HepG2 (cell line): ENCODE measurements around the gene ADGRB2. TPM values are rescaled to one million over a fixed set of nuclear protein-coding genes. Genes with fewer than 3 reads are reported as not detected.

Experiments
- ATAC-seq: fragments of 200-7000 bp; cut with Tn5 transposase; 3 replicates; pipeline ENCODE4 v1.9.1; 2020; ENCODE audit warnings: mild to moderate bottlenecking, moderate library complexity
- BruUV-seq: library from RNA; stranded (reverse); fragments of 400-500 nt; replicated peaks from 2 replicates; lab custom pipeline; 2021; lab: Mats Ljungman, UMichigan
- CTCF ChIA-PET: fragments of 300-600 bp; formaldehyde crosslinking; extraction: SDS; loops from one replicate; lab custom pipeline; 2021; ENCODE audit warnings: low total read pairs, inconsistent platforms, low intra/inter-chr PET ratio; lab: Yijun Ruan, JAX
- POLR2A ChIA-PET: fragments of 350-600 bp; sonication (Branson Sonifier 250); formaldehyde crosslinking; loops from one replicate; lab custom pipeline; 2020; ENCODE audit warnings: antibody characterized with exemption, inconsistent platforms; lab: Yijun Ruan, JAX
- DNase-seq: peaks from one replicate; pipeline ENCODE4 v3.0.0-alpha.2; 2015; ENCODE audit warnings: low spot score
- FAIRE-seq: peaks from 3 replicates; lab custom pipeline; 2011; peaks lifted over from hg19 to GRCh38; lab: Jason Lieb, UNC
- H2AFZ ChIP-seq: one replicate; pipeline ENCODE4 v1.6.1; 2011; ENCODE audit warnings: low read length, inconsistent platforms
- H3K27ac ChIP-seq: fragments of 300-600 bp; 3 replicates; pipeline ENCODE4 v1.8.0; 2011; ENCODE audit warnings: mixed run types, mild to moderate bottlenecking, mixed read lengths, low read length, inconsistent platforms; ENCODE audit not compliant: insufficient read depth; ENCODE audit errors: extremely low read length
- H3K27me3 ChIP-seq, 2 experiments: fragments of 200-600 bp in 1 of 2; 2 replicates in 1 of 2; 3 replicates in 1 of 2; pipeline versions ENCODE4 v1.6.0 to v1.8.0; 2011; ENCODE audit warnings: low read length in 2 of 2, mild to moderate bottlenecking in 2 of 2, moderate library complexity in 2 of 2, inconsistent platforms in 1 of 2; ENCODE audit not compliant: insufficient read depth in 2 of 2, control insufficient read depth in 1 of 2
- H3K36me3 ChIP-seq, 2 experiments: fragments of 200-600 bp in 1 of 2; replicated peaks in 1 of 2; 2 replicates in 1 of 2; 3 replicates in 1 of 2; pipeline versions ENCODE4 v1.5.1 to v1.8.0; 2011; ENCODE audit warnings: low read length in 2 of 2, inconsistent platforms in 1 of 2; ENCODE audit not compliant: insufficient read depth in 2 of 2, control insufficient read depth in 1 of 2
- H3K4me1 ChIP-seq: 2 replicates; pipeline ENCODE4 v1.5.1; 2012; ENCODE audit warnings: low read length, inconsistent platforms; ENCODE audit not compliant: insufficient read depth
- H3K4me2 ChIP-seq: 2 replicates; pipeline ENCODE4 v1.6.0; 2011; ENCODE audit warnings: low read depth, low read length, inconsistent platforms
- H3K4me3 ChIP-seq, 3 experiments: fragments of 200-600 bp in 1 of 3; sonication (generic), shearing (Covaris generic) in 1 of 3; replicated peaks in 1 of 3; 2 replicates each; pipeline ENCODE4 v1.5.1; 2011 to 2016; ENCODE audit warnings: low read length in 3 of 3, inconsistent platforms in 2 of 3, low read depth in 2 of 3, mild to moderate bottlenecking in 2 of 3, control low read depth in 1 of 3, mixed read lengths in 1 of 3; ENCODE audit not compliant: insufficient read depth in 1 of 3
- H3K79me2 ChIP-seq: one replicate; pipeline ENCODE4 v1.6.1; 2011; ENCODE audit warnings: low read length, inconsistent platforms; ENCODE audit not compliant: insufficient read depth
- H3K9ac ChIP-seq: 2 replicates; pipeline ENCODE4 v1.6.0; 2011; ENCODE audit warnings: mild to moderate bottlenecking, low read depth, low read length, inconsistent platforms; ENCODE audit not compliant: insufficient read depth
- H3K9me3 ChIP-seq: 2 replicates; pipeline ENCODE4 v1.5.1; 2012; ENCODE audit warnings: mild to moderate bottlenecking, low read length
- H4K20me1 ChIP-seq: 2 replicates; pipeline ENCODE4 v1.6.0; 2011; ENCODE audit warnings: inconsistent platforms, mild to moderate bottlenecking, low read length, moderate library complexity; ENCODE audit not compliant: insufficient read depth
- FOXA3 ChIP-seq: IDR thresholded peaks from 2 replicates; pipeline ENCODE4 v1.6.1; 2016; ENCODE audit warnings: missing genetic modification reagents, missing compliant biosample characterization
- KAT8 ChIP-seq: IDR thresholded peaks from 2 replicates; pipeline ENCODE4 v1.6.1; 2016; ENCODE audit warnings: missing genetic modification reagents, missing compliant biosample characterization
- KDM2A ChIP-seq: sonication (generic); formaldehyde crosslinking; IDR thresholded peaks from 2 replicates; pipeline ENCODE4 v1.4.0; 2020; ENCODE audit warnings: low read depth, missing genetic modification reagents, borderline replicate concordance
- PRDM4 ChIP-seq: sonication (generic); formaldehyde crosslinking; IDR thresholded peaks from 2 replicates; pipeline ENCODE4 v1.9.0; 2021; ENCODE audit warnings: missing genetic modification reagents, borderline replicate concordance
- RBM39 ChIP-seq: fragments of 200-400 bp; formaldehyde crosslinking; IDR thresholded peaks from one replicate; pipeline ENCODE4 v1.6.1; 2018; ENCODE audit warnings: antibody characterized with exemption, mild to moderate bottlenecking, low read depth, low read length; ENCODE audit not compliant: poor library complexity, severe bottlenecking
- SNAI1 ChIP-seq: sonication (generic); formaldehyde crosslinking; IDR thresholded peaks from 2 replicates; pipeline ENCODE4 v1.5.0; 2020; ENCODE audit warnings: mild to moderate bottlenecking, missing genetic modification reagents, borderline replicate concordance
- SP2 ChIP-seq: sonication (generic); formaldehyde crosslinking; IDR thresholded peaks from 2 replicates; pipeline ENCODE4 v1.5.1; 2020; ENCODE audit warnings: mild to moderate bottlenecking, missing genetic modification reagents
- USF2 ChIP-seq, 2 experiments: sonication (generic) in 1 of 2; formaldehyde crosslinking in 1 of 2; IDR thresholded peaks; 2 replicates each; pipeline versions ENCODE4 v1.5.1 to v1.6.1; 2011 to 2020; ENCODE audit warnings: borderline replicate concordance in 1 of 2, low read depth in 1 of 2, low read length in 1 of 2, mild to moderate bottlenecking in 1 of 2, missing genetic modification reagents in 1 of 2, moderate library complexity in 1 of 2
- ZNF546 ChIP-seq: sonication (generic); formaldehyde crosslinking; conservative IDR thresholded peaks from 2 replicates; pipeline ENCODE4 v1.8.1; 2023; ENCODE audit warnings: mild to moderate bottlenecking, missing genetic modification reagents
- WGBS: methylation state at CpG from one replicate; pipeline ENCODE4 v1.1.6; 2017; ENCODE audit warnings: low lambda C conversion rate; 5-methylcytosine and 5-hydroxymethylcytosine counted together
- in situ Hi-C: cut with HindIII; loops from 2 replicates; pipeline ENCODE4 v1.10.0; 2017; ENCODE audit warnings: low pct_unique_long_range_greater_than_20kb; ENCODE audit not compliant: extremely low pct_ligation_motif_present
- intact Hi-C: fragments of 100-400 bp; cut with micrococcal nuclease; formaldehyde crosslinking; loops from one replicate; pipeline ENCODE4 v1.10.0; 2022; ENCODE audit not compliant: unreplicated experiment
- polyA plus RNA-seq, 8 experiments: library from polyadenylated mRNA; depleted of rRNA in 3 of 8; stranded (reverse) in 7 of 8; unstranded in 1 of 8; fragments of >200 nt; fragmentation: Illumina TruSeq in 4 of 8; extraction: Trizol in 4 of 8; gene quantifications; 2 replicates each; pipeline versions ENCODE4 v1.2.1 to v1.2.3, GENCODE V29; 2011 to 2016; ENCODE audit warnings: low read depth in 4 of 8, missing spikeins in 1 of 8, mixed read lengths in 1 of 8; ENCODE audit not compliant: insufficient read depth in 1 of 8
- total RNA-seq, 5 experiments: library from RNA; depleted of rRNA; stranded (reverse); fragments of >200 nt; fragmentation: Illumina TruSeq; extraction: Trizol; gene quantifications; 2 replicates each; pipeline ENCODE4 v1.2.3, GENCODE V29; 2016; ENCODE audit warnings: low read depth in 1 of 5

ADGRB2 gene
- total and polyA plus RNA-seq, 2 of the 13 experiments (the other 11 are each of a cell fraction or from before 2014, with no cell fraction given): 0.03 to 0.09 TPM

GRCh38 chr1:31714442-31715086, 49.6 kb downstream of the ADGRB2 start (continued):
- TF ChIP-seq FOXA3 (CRISPR knock-in tag): no peak
- no peak for TF ChIP-seq PRDM4 (CRISPR knock-in tag)
- peak; percentile 55; the same call in 1 of the 2 replicates for TF ChIP-seq KDM2A (CRISPR knock-in tag)
- no peak; the same call in 1 of the 2 replicates for TF ChIP-seq KAT8 (CRISPR knock-in tag)
- TF ChIP-seq RBM39: no peak
- TF ChIP-seq, all 625 proteins: peak for 30

- intact Hi-C loops: no loop called here
- peaks cover 52% of the 10 kb centered on the region for H3K4me1 ChIP-seq
- peaks cover 2 to 17% of the 10 kb centered on the region in 2 experiments; a peak in 3 of 5 replicates for H3K27me3 ChIP-seq
Measured at GRCh38 chr1:31712630-31713029, 51.5 kb downstream of the ADGRB2 start.

More at GRCh38 chr1:31712630-31713029, 51.5 kb downstream of the ADGRB2 start:
- POLR2A ChIA-PET: interaction anchor here (1.4 kb wide), 1 partner anchor 9 kb away, joined by 4 read pairs; the partner anchor contains the start of gene COL16A1
- Histone ChIP-seq H2AFZ (no peak overlapping the region), H3K4me3 (no peak overlapping the region), H3K9ac (no peak overlapping the region), H4K20me1 (no peaks in the 10 kb centered on the region), H3K9me3 (no peaks in the 10 kb centered on the region), H3K79me2 (no peaks in the 10 kb centered on the region), H3K27ac (no peak overlapping the region), H3K4me2 (no peak overlapping the region), H3K36me3 (no peaks in the 10 kb centered on the region)
- no TSS peak for BruUV-seq
- no peak for ATAC-seq
- in situ Hi-C loops: no loop called here
- DNase-seq: no peak
- CTCF ChIA-PET: no interaction called here
- TF ChIP-seq SP2 (CRISPR knock-in tag) (no peak), ZNF546 (CRISPR knock-in tag) (no peak), USF2 (IDR thresholded peaks at IDR 0.05; ENCODE audit: low read depth, low read length) (no peak), USF2 (CRISPR knock-in tag; IDR thresholded peaks at IDR 0.05; ENCODE audit: borderline replicate concordance) (no peak), SNAI1 (CRISPR knock-in tag) (no peak)
- no peak for FAIRE-seq
- WGBS: 0% methylated on average over 1 of the region's 1 CpG
